HepG2 (cell line): ENCODE results near the gene ACOT2. TPM values are rescaled to one million over a fixed set of nuclear protein-coding genes. Genes with fewer than 3 reads are reported as not detected.
"Not testable (repeated sequence)": the region's sequence is repeated elsewhere in the genome, so short reads cannot be mapped to it uniquely, and the experiment has no call there.

ENCODE experiments used
- ATAC-seq: fragments of 200-7000 bp; cut with Tn5 transposase; 3 replicates; pipeline ENCODE4 v1.9.1; 2020; ENCODE audit warnings: mild to moderate bottlenecking, moderate library complexity
- BruUV-seq: library from RNA; stranded (reverse); fragments of 400-500 nt; replicated peaks from 2 replicates; lab custom pipeline; 2021; lab: Mats Ljungman, UMichigan
- CTCF ChIA-PET: fragments of 300-600 bp; formaldehyde crosslinking; extraction: SDS; loops from one replicate; lab custom pipeline; 2021; ENCODE audit warnings: low total read pairs, inconsistent platforms, low intra/inter-chr PET ratio; lab: Yijun Ruan, JAX
- POLR2A ChIA-PET: fragments of 350-600 bp; sonication (Branson Sonifier 250); formaldehyde crosslinking; loops from one replicate; lab custom pipeline; 2020; ENCODE audit warnings: antibody characterized with exemption, inconsistent platforms; lab: Yijun Ruan, JAX
- DNase-seq: peaks from one replicate; pipeline ENCODE4 v3.0.0-alpha.2; 2015; ENCODE audit warnings: low spot score
- FAIRE-seq: peaks from 3 replicates; lab custom pipeline; 2011; peaks lifted over from hg19 to GRCh38; lab: Jason Lieb, UNC
- H2AFZ ChIP-seq: one replicate; pipeline ENCODE4 v1.6.1; 2011; ENCODE audit warnings: low read length, inconsistent platforms
- H3K27ac ChIP-seq: fragments of 300-600 bp; 3 replicates; pipeline ENCODE4 v1.8.0; 2011; ENCODE audit warnings: mixed run types, mild to moderate bottlenecking, mixed read lengths, low read length, inconsistent platforms; ENCODE audit not compliant: insufficient read depth; ENCODE audit errors: extremely low read length
- H3K27me3 ChIP-seq, 2 experiments: fragments of 200-600 bp in 1 of 2; 2 replicates in 1 of 2; 3 replicates in 1 of 2; pipeline versions ENCODE4 v1.6.0 to v1.8.0; 2011; ENCODE audit warnings: low read length in 2 of 2, mild to moderate bottlenecking in 2 of 2, moderate library complexity in 2 of 2, inconsistent platforms in 1 of 2; ENCODE audit not compliant: insufficient read depth in 2 of 2, control insufficient read depth in 1 of 2
- H3K36me3 ChIP-seq, 2 experiments: fragments of 200-600 bp in 1 of 2; replicated peaks in 1 of 2; 2 replicates in 1 of 2; 3 replicates in 1 of 2; pipeline versions ENCODE4 v1.5.1 to v1.8.0; 2011; ENCODE audit warnings: low read length in 2 of 2, inconsistent platforms in 1 of 2; ENCODE audit not compliant: insufficient read depth in 2 of 2, control insufficient read depth in 1 of 2
- H3K4me1 ChIP-seq: 2 replicates; pipeline ENCODE4 v1.5.1; 2012; ENCODE audit warnings: low read length, inconsistent platforms; ENCODE audit not compliant: insufficient read depth
- H3K4me2 ChIP-seq: 2 replicates; pipeline ENCODE4 v1.6.0; 2011; ENCODE audit warnings: low read depth, low read length, inconsistent platforms
- H3K4me3 ChIP-seq, 3 experiments: fragments of 200-600 bp in 1 of 3; sonication (generic), shearing (Covaris generic) in 1 of 3; replicated peaks in 1 of 3; 2 replicates each; pipeline ENCODE4 v1.5.1; 2011 to 2016; ENCODE audit warnings: low read length in 3 of 3, inconsistent platforms in 2 of 3, low read depth in 2 of 3, mild to moderate bottlenecking in 2 of 3, control low read depth in 1 of 3, mixed read lengths in 1 of 3; ENCODE audit not compliant: insufficient read depth in 1 of 3
- H3K79me2 ChIP-seq: one replicate; pipeline ENCODE4 v1.6.1; 2011; ENCODE audit warnings: low read length, inconsistent platforms; ENCODE audit not compliant: insufficient read depth
- H3K9ac ChIP-seq: 2 replicates; pipeline ENCODE4 v1.6.0; 2011; ENCODE audit warnings: mild to moderate bottlenecking, low read depth, low read length, inconsistent platforms; ENCODE audit not compliant: insufficient read depth
- H3K9me3 ChIP-seq: 2 replicates; pipeline ENCODE4 v1.5.1; 2012; ENCODE audit warnings: mild to moderate bottlenecking, low read length
- H4K20me1 ChIP-seq: 2 replicates; pipeline ENCODE4 v1.6.0; 2011; ENCODE audit warnings: inconsistent platforms, mild to moderate bottlenecking, low read length, moderate library complexity; ENCODE audit not compliant: insufficient read depth
- CTCF ChIP-seq: sonication (generic); formaldehyde crosslinking; IDR thresholded peaks from 2 replicates; pipeline ENCODE4 v1.5.0; 2020; ENCODE audit warnings: mild to moderate bottlenecking, missing genetic modification reagents, moderate library complexity
- ZNF614 ChIP-seq: IDR thresholded peaks from 2 replicates; pipeline ENCODE4 v1.6.1; 2018; ENCODE audit warnings: missing biosample characterization, missing genetic modification reagents, inconsistent platforms, borderline replicate concordance
- ZNF615 ChIP-seq: sonication (generic); formaldehyde crosslinking; IDR thresholded peaks from 2 replicates; pipeline ENCODE4 v1.5.0; 2020; ENCODE audit warnings: mild to moderate bottlenecking, missing genetic modification reagents, borderline replicate concordance
- WGBS: methylation state at CpG from one replicate; pipeline ENCODE4 v1.1.6; 2017; ENCODE audit warnings: low lambda C conversion rate; 5-methylcytosine and 5-hydroxymethylcytosine counted together
- in situ Hi-C: cut with HindIII; loops from 2 replicates; pipeline ENCODE4 v1.10.0; 2017; ENCODE audit warnings: low pct_unique_long_range_greater_than_20kb; ENCODE audit not compliant: extremely low pct_ligation_motif_present
- intact Hi-C: fragments of 100-400 bp; cut with micrococcal nuclease; formaldehyde crosslinking; loops from one replicate; pipeline ENCODE4 v1.10.0; 2022; ENCODE audit not compliant: unreplicated experiment
- polyA plus RNA-seq, 8 experiments: library from polyadenylated mRNA; depleted of rRNA in 3 of 8; stranded (reverse) in 7 of 8; unstranded in 1 of 8; fragments of >200 nt; fragmentation: Illumina TruSeq in 4 of 8; extraction: Trizol in 4 of 8; gene quantifications; 2 replicates each; pipeline versions ENCODE4 v1.2.1 to v1.2.3, GENCODE V29; 2011 to 2016; ENCODE audit warnings: low read depth in 4 of 8, missing spikeins in 1 of 8, mixed read lengths in 1 of 8; ENCODE audit not compliant: insufficient read depth in 1 of 8
- total RNA-seq, 5 experiments: library from RNA; depleted of rRNA; stranded (reverse); fragments of >200 nt; fragmentation: Illumina TruSeq; extraction: Trizol; gene quantifications; 2 replicates each; pipeline ENCODE4 v1.2.3, GENCODE V29; 2016; ENCODE audit warnings: low read depth in 1 of 5

Gene ACOT2
- total and polyA plus RNA-seq, 2 of the 13 experiments (the other 11 are each of a cell fraction or from before 2014, with no cell fraction given), result 60.0 to 110 TPM

GRCh38 chr14:73590673-73591004 is 21.6 kb downstream of the ACOT2 start:
- H2AFZ ChIP-seq, H3K27me3 ChIP-seq, BruUV-seq, in situ Hi-C loops, H3K79me2 ChIP-seq, DNase-seq, H3K4me3 ChIP-seq, intact Hi-C loops, H3K27ac ChIP-seq, FAIRE-seq, H3K4me2 ChIP-seq, H3K9ac ChIP-seq, ATAC-seq, POLR2A ChIA-PET, H3K9me3 ChIP-seq, CTCF ChIA-PET, H3K4me1 ChIP-seq, H3K36me3 ChIP-seq, H4K20me1 ChIP-seq: not testable (repeated sequence)
- WGBS, result 92% methylated on average over 13 of the region's 32 CpGs

- no peak within 1 kb of the TSS for H3K27ac ChIP-seq
- intact Hi-C loops, result no loop called here
Measured at GRCh38 chr14:73591690-73592449, 22.9 kb downstream of the ACOT2 start, which contains the start of gene ACOT4. TSS of gene ACOT4 (plus strand) at chr14:73591873. CDS start at chr14:73591960, 87 bp downstream.

More at GRCh38 chr14:73591690-73592449, 22.9 kb downstream of the ACOT2 start, which contains the start of gene ACOT4:
- CTCF ChIA-PET, result no interaction called here
- Histone ChIP-seq H3K79me2 (no peaks in the 10 kb centered on the region), H4K20me1 (no peaks in the 10 kb centered on the region), H3K27me3 (no peaks in the 10 kb centered on the region), H3K9me3 (no peaks in the 10 kb centered on the region), H3K4me2 (peak within 1 kb of the TSS; percentile 49), H3K4me3 (peak within 1 kb of the TSS in 1 of 3 experiments; percentile 28; a peak in 1 of 6 replicates), H3K4me1 (no peaks in the 10 kb centered on the region), H2AFZ (no peak within 1 kb of the TSS), H3K36me3 (no peaks in the 10 kb centered on the region), H3K9ac (no peak within 1 kb of the TSS)
- DNase-seq (no peak), ATAC-seq (peak; percentile 33; the same call in 1 of the 3 replicates), FAIRE-seq (no peak)
- TF ChIP-seq CTCF (CRISPR knock-in tag) (peak; percentile 29), ZNF614 (no peak), ZNF615 (CRISPR knock-in tag) (no peak)
- BruUV-seq, result no TSS peak
- in situ Hi-C loops, result no loop called here
- POLR2A ChIA-PET, result no interaction called here
- 74% methylated on average over 45 of the region's 89 CpGs for WGBS
